Right lobe of liver (tissue), 6 donors: ENCODE measurements around the gene ZMPSTE24. TPM values are rescaled to one million over a fixed set of nuclear protein-coding genes. Genes with fewer than 3 reads are reported as not detected.

ENCODE experiments used
- ATAC-seq, 4 donors: fragments of 200-7000 bp; cut with Tn5 transposase; one replicate each; pipeline ENCODE4 v1.9.1; 2020; ENCODE audit warnings: mild to moderate bottlenecking in 4 of 4, moderate library complexity in 4 of 4
- DNase-seq, 3 donors: peaks; one replicate each; pipeline ENCODE4 v3.0.0-alpha.2; 2020
- H3K27ac ChIP-seq, 3 donors: fragments of 200-600 bp; one replicate each; pipeline ENCODE4 v1.8.0; 2022
- H3K27me3 ChIP-seq, 2 donors: fragments of 200-600 bp; one replicate each; pipeline ENCODE4 v1.8.0; 2022
- H3K36me3 ChIP-seq, 4 donors: fragments of 200-600 bp; sonication (generic) in 1 of 4; one replicate each; pipeline versions ENCODE4 v1.5.1 to v1.8.0; 2017 to 2022; ENCODE audit warnings: control low read depth in 1 of 4
- H3K4me1 ChIP-seq, 4 donors: fragments of 200-600 bp; sonication (generic) in 1 of 4; one replicate each; pipeline versions ENCODE4 v1.5.1 to v1.8.0; 2017 to 2022; ENCODE audit warnings: control low read depth in 1 of 4
- H3K4me3 ChIP-seq, 3 donors: fragments of 200-600 bp; one replicate each; pipeline ENCODE4 v1.8.0; 2022
- H3K9me3 ChIP-seq, 4 donors: fragments of 200-600 bp; sonication (generic) in 1 of 4; one replicate each; pipeline versions ENCODE4 v1.5.1 to v1.8.0; 2017 to 2022; ENCODE audit warnings: control low read depth in 1 of 4
- CTCF ChIP-seq, 4 donors: fragments of 200-600 bp in 3 of 4; fragments of 450-650 bp in 1 of 4; IDR thresholded peaks; one replicate each; pipeline versions ENCODE4 v1.5.1 to v1.8.0; 2016 to 2022; ENCODE audit warnings: antibody characterized with exemption in 4 of 4, mild to moderate bottlenecking in 2 of 4
- POLR2A ChIP-seq: fragments of 450-650 bp; IDR thresholded peaks from one replicate; pipeline ENCODE4 v1.6.1; 2017; ENCODE audit warnings: antibody characterized with exemption, mild to moderate bottlenecking
- WGBS: methylation state at CpG from one replicate; pipeline ENCODE4 v1.1.6; 2018; ENCODE audit warnings: low coverage, low lambda C conversion rate; ENCODE audit not compliant: insufficient coverage; ENCODE audit errors: missing lambda C conversion rate; 5-methylcytosine and 5-hydroxymethylcytosine counted together
- intact Hi-C, 2 donors: fragments of 100-400 bp; cut with DNase I; formaldehyde crosslinking; loops; one replicate each; pipeline versions ENCODE4 v1.11.2 to v1.14.1; 2022
- total RNA-seq, 6 experiments: library from RNA; depleted of rRNA in 2 of 6; stranded (reverse); fragments of >200 nt in 2 of 6; fragmentation: NEBNext Ultra II Directional in 3 of 6; extraction: Animal tissue kit (Norgen Biotek cat#: 25700) in 3 of 6; gene quantifications; one replicate each; pipeline versions ENCODE4 v1.1.0 to v1.2.4, GENCODE V29; 2016 to 2023
- donor health status: DM: no; HTN: yes; CAD: no.
- donor health status: DM: no; HTN: no; CAD: no.
- donor health status: DM: no; HTN: no; CAD: no.
- donor health status: DM: no; HTN: yes; CAD: no.
- donor health status: DM: no; HTN: yes; CAD: no.

Gene ZMPSTE24
- total RNA-seq, 6 experiments from 2014 or later: 21.1 to 36.9 (median 27.5) TPM

DNA sequence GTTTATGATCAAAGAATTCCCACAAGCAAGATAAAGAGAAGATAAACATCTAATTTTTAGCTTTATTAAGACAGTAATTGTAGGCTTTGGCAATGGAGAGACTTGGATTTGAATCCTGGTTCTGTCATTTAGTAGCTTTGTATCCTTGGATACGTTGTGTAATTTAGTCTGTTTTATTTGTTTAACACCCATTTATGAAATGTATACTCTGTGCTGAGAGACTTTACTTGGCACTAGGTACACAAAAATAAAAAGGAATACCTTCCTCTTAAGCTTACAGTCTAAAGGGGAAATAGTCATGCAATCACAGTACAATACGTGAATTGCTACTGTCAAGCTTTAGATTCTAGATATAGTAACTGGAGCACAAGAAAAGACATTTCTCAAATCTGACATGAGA, 23.8 kb downstream of the ZMPSTE24 start:
- no peaks in the 10 kb centered on the region for H3K9me3 ChIP-seq
- ATAC-seq (no peak), DNase-seq (no peak)
- peaks cover 0 to 47% (median 2%) of the 10 kb centered on the region in 4 donors for H3K36me3 ChIP-seq
- no peak overlapping the region for H3K4me3 ChIP-seq
- H3K27me3 ChIP-seq: no peaks in the 10 kb centered on the region
- intact Hi-C loops: no loop called here
- no peaks in the 10 kb centered on the region for H3K4me1 ChIP-seq
- WGBS: 60% methylated on average over 2 of the region's 2 CpGs
- no peak overlapping the region for H3K27ac ChIP-seq
- no peak for TF ChIP-seq POLR2A
- no peak for TF ChIP-seq CTCF (IDR thresholded peaks at IDR 0.05)

GRCh38 chr1:40291293-40291692, 33.3 kb downstream of the ZMPSTE24 start:
- Histone ChIP-seq H3K4me3 (no peak overlapping the region), H3K4me1 (no peaks in the 10 kb centered on the region), H3K9me3 (no peaks in the 10 kb centered on the region), H3K36me3 (peaks cover 0 to 58% (median 5%) of the 10 kb centered on the region in 4 donors), H3K27me3 (no peaks in the 10 kb centered on the region), H3K27ac (no peak overlapping the region)
- intact Hi-C loops: no loop called here
- 70% methylated on average over 2 of the region's 2 CpGs for WGBS
- DNase-seq: no peak
- TF ChIP-seq CTCF (IDR thresholded peaks at IDR 0.05): no peak
- TF ChIP-seq POLR2A: no peak
- no peak for ATAC-seq

GRCh38 chr1:40299366-40300248, 41.6 kb downstream of the ZMPSTE24 start:
- Histone ChIP-seq H3K36me3 (no peaks in the 10 kb centered on the region), H3K27ac (no peak overlapping the region), H3K4me1 (no peaks in the 10 kb centered on the region), H3K4me3 (no peak overlapping the region), H3K27me3 (no peaks in the 10 kb centered on the region), H3K9me3 (no peaks in the 10 kb centered on the region)
- DNase-seq: no peak
- no peak for ATAC-seq
- no peak for TF ChIP-seq POLR2A
- no peak for TF ChIP-seq CTCF (IDR thresholded peaks at IDR 0.05)
- intact Hi-C loops: no loop called here
- 63% methylated on average over 7 of the region's 8 CpGs for WGBS

- H3K27me3 ChIP-seq: no peaks in the 10 kb centered on the region
- ATAC-seq (no peak), DNase-seq (no peak)
- TF ChIP-seq CTCF (IDR thresholded peaks at IDR 0.05): no peak
- intact Hi-C loops: no loop called here
- H3K9me3 ChIP-seq: no peaks in the 10 kb centered on the region
- WGBS: 90% methylated on average over 1 of the region's 1 CpG
- no peaks in the 10 kb centered on the region for H3K4me1 ChIP-seq
- no peak overlapping the region for H3K27ac ChIP-seq
- no peak overlapping the region for H3K4me3 ChIP-seq
- no peaks in the 10 kb centered on the region for H3K36me3 ChIP-seq
Measured at GRCh38 chr1:40300249-40300567, 42.2 kb downstream of the ZMPSTE24 start.
